ENCODE data around the gene CATSPER1.

DNA sequence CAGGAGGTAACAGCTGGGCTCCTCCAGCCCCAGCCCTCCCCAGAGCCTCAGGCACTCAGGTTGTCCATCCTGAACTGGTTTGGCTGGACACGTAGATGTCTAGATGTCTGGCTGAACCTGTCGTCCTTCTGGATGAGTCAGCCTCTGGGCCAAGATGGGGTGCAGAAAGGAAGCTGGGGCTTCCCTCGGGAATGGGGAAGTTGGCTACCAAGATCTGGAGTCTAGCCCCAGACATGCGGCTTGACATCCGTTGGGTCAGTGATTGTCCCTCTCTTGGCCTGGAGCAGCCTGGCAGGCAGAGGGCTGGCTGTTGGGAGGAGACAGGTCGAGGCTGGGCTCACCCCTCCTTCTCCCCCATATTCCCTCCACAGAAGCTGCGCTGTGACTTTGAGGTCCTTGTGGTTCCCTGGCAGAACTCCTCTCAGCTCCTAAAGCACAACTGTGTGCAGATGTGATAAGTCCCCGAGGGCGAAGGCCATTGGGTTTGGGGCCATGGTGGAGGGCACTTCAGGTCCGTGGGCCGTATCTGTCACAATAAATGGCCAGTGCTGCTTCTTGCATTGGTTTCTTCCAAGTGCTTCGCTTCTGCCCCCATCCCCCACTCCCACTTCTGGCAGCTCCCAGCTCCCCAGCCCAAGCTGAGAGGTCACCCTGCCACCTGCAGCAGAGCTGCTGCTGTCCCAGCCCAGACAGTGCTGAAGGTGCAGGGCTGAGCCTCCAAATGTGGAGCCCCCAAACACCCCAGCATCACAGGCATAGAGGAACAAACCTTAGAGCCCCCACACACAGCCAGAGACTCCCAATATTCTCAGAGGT is 13.1 kb downstream of the CATSPER1 start:
- TF ChIP-seq, protein P1, sequence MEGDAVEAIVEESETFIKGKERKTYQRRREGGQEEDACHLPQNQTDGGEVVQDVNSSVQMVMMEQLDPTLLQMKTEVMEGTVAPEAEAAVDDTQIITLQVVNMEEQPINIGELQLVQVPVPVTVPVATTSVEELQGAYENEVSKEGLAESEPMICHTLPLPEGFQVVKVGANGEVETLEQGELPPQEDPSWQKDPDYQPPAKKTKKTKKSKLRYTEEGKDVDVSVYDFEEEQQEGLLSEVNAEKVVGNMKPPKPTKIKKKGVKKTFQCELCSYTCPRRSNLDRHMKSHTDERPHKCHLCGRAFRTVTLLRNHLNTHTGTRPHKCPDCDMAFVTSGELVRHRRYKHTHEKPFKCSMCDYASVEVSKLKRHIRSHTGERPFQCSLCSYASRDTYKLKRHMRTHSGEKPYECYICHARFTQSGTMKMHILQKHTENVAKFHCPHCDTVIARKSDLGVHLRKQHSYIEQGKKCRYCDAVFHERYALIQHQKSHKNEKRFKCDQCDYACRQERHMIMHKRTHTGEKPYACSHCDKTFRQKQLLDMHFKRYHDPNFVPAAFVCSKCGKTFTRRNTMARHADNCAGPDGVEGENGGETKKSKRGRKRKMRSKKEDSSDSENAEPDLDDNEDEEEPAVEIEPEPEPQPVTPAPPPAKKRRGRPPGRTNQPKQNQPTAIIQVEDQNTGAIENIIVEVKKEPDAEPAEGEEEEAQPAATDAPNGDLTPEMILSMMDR (conservative IDR thresholded peaks at IDR 0.05; ENCODE audit: low read depth, low read length), result no peak
- TF ChIP-seq EZH2 (IDR thresholded peaks at IDR 0.05; ENCODE audit: borderline replicate concordance, low read depth, low read length, poor library complexity, severe bottlenecking), result no peak

Data from A673 (cell line).